ENCODE data around the gene ZNF436. TPM values are rescaled to one million over a fixed set of nuclear protein-coding genes. Genes with fewer than 3 reads are reported as not detected.

Gene ZNF436
- total and polyA plus RNA-seq, 2 donors (not counting 3 experiments of a cell fraction or from before 2014, with no cell fraction given), result 6.5 to 14.0 TPM

DNA sequence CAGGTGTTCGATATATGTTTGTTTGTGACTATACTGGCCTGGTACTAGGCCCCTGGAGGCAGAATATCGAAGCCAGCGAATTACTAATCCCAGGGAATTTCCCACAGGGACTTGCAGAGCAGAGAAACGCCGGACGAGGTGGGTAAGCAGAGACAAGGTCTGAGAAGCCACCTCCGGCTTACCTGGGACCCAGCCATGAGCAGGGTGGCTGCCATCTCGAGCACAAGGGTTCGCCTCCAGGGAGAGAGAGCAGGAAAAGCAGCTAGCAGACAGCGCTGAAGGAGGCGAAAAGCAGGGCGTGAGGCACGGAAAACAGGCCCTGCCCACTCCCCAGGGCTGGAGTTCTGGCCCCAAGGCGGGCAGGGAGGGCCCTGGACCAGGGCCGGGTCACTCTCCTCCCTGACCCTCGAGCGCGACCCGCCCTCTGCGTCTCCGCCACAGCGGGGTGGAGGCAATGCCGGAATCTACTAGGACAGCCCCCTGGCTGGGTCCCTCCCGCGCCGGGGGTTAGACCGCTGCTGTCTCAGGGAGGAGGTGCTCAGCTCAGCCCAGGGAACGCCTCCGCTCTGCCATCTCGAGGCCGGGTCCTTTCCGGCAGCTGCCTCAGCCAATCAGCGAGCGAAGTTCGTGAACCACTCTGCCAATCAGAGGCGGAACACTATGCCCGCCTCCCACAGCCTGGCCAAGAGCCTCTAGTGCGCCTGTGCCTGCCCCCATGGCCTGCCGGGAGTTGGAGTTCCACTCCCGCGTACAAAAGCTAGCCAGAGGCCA lies 1.7 kb downstream of the ZNF436 start:
- Histone ChIP-seq H3K79me2 (ENCODE audit: control insufficient read depth, insufficient read depth, low read length) (peaks cover 8% of the 10 kb centered on the region), H3K4me3 (replicated peaks in 1 of 3; ENCODE audit: insufficient read depth in 1 of 3, low read depth in 1 of 3, low read length in 3 of 3) (peak overlapping the region; percentile 47 to 93 (median 70)), H4K20me1 (replicated peaks; ENCODE audit: control insufficient read depth, extremely low read depth, insufficient read depth, low read length) (no peaks in the 10 kb centered on the region), H3K9me1 (replicated peaks; ENCODE audit: control insufficient read depth, extremely low read depth, insufficient read depth, low read length) (no peaks in the 10 kb centered on the region), H3K36me3 (ENCODE audit: control insufficient read depth in 2 of 2, extremely low read depth in 1 of 2, insufficient read depth in 2 of 2, low read length in 2 of 2) (peaks cover 3 to 4% of the 10 kb centered on the region in 2 experiments), H3K27ac (ENCODE audit: insufficient read depth, low read depth, low read length) (peak overlapping the region; percentile 82), H3K4me2 (ENCODE audit: insufficient read depth, low read length) (peak overlapping the region; percentile 85), H3K9me3 (replicated peaks; ENCODE audit: control insufficient read depth, insufficient read depth, low read length) (no peaks in the 10 kb centered on the region), H2AFZ (ENCODE audit: low read depth, low read length) (peak overlapping the region; percentile 90), H3K9ac (replicated peaks; ENCODE audit: extremely low read depth, insufficient read depth, low read length) (peak overlapping the region; percentile 82), H3K27me3 (ENCODE audit: control insufficient read depth in 2 of 2, insufficient read depth in 2 of 2, low read length in 2 of 2) (no peaks in the 10 kb centered on the region), H3K4me1 (ENCODE audit: control insufficient read depth, extremely low read depth, insufficient read depth, low read length) (peaks cover 32% of the 10 kb centered on the region)
- FAIRE-seq (peak; percentile 93), DNase-seq (ENCODE audit: low read depth, low spot score) (peak; percentile 99)
- BruUV-seq (replicated peaks), result no TSS peak
- ChIA-PET CTCF (interaction anchor here (0.7 to 2.9 kb wide), 6 partner anchors 17 to 172 kb away, joined by 3 to 25 read pairs (median 5); partner anchors contain the start of genes ASAP3 and HNRNPR), POLR2A (interaction anchor here (1.0 to 1.5 kb wide), 3 partner anchors 9 to 26 kb away, joined by 3 to 28 read pairs (median 5); partner anchors contain the start of gene HNRNPR)
- dilution Hi-C loops (cut with MboI; ENCODE audit: extremely low pct_ligation_motif_present, low sequenced_read_pairs) (no loop called here), intact Hi-C loops (cut with micrococcal nuclease) (loop anchor here (1.0 to 2.0 kb wide), 2 partner anchors 24 to 117 kb away; partner anchors contain the start of genes ASAP3 and HNRNPR)
- no peak for TF ChIP-seq MYC (IDR thresholded peaks at IDR 0.05; ENCODE audit: low read depth, low read length)
- TF ChIP-seq GATA2 (IDR thresholded peaks at IDR 0.05; ENCODE audit: insufficient read depth, insufficient read length, low read depth, low read length), result no peak
- peak; percentile 62 for TF ChIP-seq POLR2AphosphoS5 (IDR thresholded peaks at IDR 0.05; ENCODE audit: insufficient read depth, low read depth, low read length)
- no peak for TF ChIP-seq EZH2 (IDR thresholded peaks at IDR 0.05; ENCODE audit: borderline replicate concordance, low read depth, low read length, severe bottlenecking)

DNA sequence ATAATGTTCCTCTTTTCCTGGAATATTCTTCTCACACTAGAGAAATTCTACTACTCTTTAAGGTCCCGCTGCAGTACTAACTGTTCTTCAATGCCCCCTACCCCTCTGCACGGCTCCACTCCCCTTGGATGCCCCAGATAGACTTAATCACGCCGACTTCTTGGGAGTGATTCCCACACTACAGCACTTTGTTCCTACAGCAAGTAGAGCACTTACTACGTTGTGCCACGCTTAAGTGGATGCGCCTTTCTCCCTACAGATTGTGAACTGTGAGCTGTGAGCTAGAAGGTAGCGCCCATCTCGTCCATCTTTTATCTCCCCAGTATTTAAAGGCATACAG lies 2.2 kb downstream of the ZNF436 start:
- Histone ChIP-seq H3K9me3 (replicated peaks; ENCODE audit: control insufficient read depth, insufficient read depth, low read length) (peaks cover 5% of the 10 kb centered on the region), H3K79me2 (ENCODE audit: control insufficient read depth, insufficient read depth, low read length) (peaks cover 8% of the 10 kb centered on the region), H3K36me3 (ENCODE audit: control insufficient read depth in 2 of 2, extremely low read depth in 1 of 2, insufficient read depth in 2 of 2, low read length in 2 of 2) (peaks cover 8 to 10% of the 10 kb centered on the region in 2 experiments), H2AFZ (ENCODE audit: low read depth, low read length) (peak overlapping the region; percentile 53), H3K27me3 (ENCODE audit: control insufficient read depth in 2 of 2, insufficient read depth in 2 of 2, low read length in 2 of 2) (no peaks in the 10 kb centered on the region), H3K4me2 (ENCODE audit: insufficient read depth, low read length) (peak overlapping the region; percentile 71), H3K27ac (ENCODE audit: insufficient read depth, low read depth, low read length) (peak overlapping the region; percentile 35), H4K20me1 (replicated peaks; ENCODE audit: control insufficient read depth, extremely low read depth, insufficient read depth, low read length) (no peaks in the 10 kb centered on the region), H3K9ac (replicated peaks; ENCODE audit: extremely low read depth, insufficient read depth, low read length) (peak overlapping the region; percentile 59), H3K9me1 (replicated peaks; ENCODE audit: control insufficient read depth, extremely low read depth, insufficient read depth, low read length) (no peaks in the 10 kb centered on the region), H3K4me1 (ENCODE audit: control insufficient read depth, extremely low read depth, insufficient read depth, low read length) (peaks cover 32% of the 10 kb centered on the region), H3K4me3 (replicated peaks in 1 of 3; ENCODE audit: insufficient read depth in 1 of 3, low read depth in 1 of 3, low read length in 3 of 3) (peak overlapping the region in 2 of 3 experiments; percentile 70 to 93)
- DNase-seq (ENCODE audit: low read depth, low spot score) (no peak), FAIRE-seq (peak; percentile 8)
- dilution Hi-C loops (cut with MboI; ENCODE audit: extremely low pct_ligation_motif_present, low sequenced_read_pairs) (no loop called here), intact Hi-C loops (cut with micrococcal nuclease) (no loop called here)
- TF ChIP-seq FOS (IDR thresholded peaks at IDR 0.05; ENCODE audit: borderline replicate concordance, insufficient read depth, low read length) (no peak), POLR2A (IDR thresholded peaks at IDR 0.05; ENCODE audit: low read depth, low read length) (no peak), JUN (IDR thresholded peaks at IDR 0.05; ENCODE audit: borderline replicate concordance, insufficient read depth, insufficient read length, low read depth) (no peak), POLR2AphosphoS5 (IDR thresholded peaks at IDR 0.05; ENCODE audit: insufficient read depth, low read depth, low read length) (no peak), CTCF (IDR thresholded peaks at IDR 0.05; ENCODE audit: extremely low read depth in 1 of 2, insufficient read depth in 1 of 2, low read depth in 1 of 2, low read length in 2 of 2) (no peak), GATA2 (IDR thresholded peaks at IDR 0.05; ENCODE audit: insufficient read depth, insufficient read length, low read depth, low read length) (no peak), EZH2 (IDR thresholded peaks at IDR 0.05; ENCODE audit: borderline replicate concordance, low read depth, low read length, severe bottlenecking) (no peak), MYC (IDR thresholded peaks at IDR 0.05; ENCODE audit: low read depth, low read length) (no peak)
- TF ChIP-seq, protein P1, sequence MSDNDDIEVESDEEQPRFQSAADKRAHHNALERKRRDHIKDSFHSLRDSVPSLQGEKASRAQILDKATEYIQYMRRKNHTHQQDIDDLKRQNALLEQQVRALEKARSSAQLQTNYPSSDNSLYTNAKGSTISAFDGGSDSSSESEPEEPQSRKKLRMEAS (IDR thresholded peaks at IDR 0.05; ENCODE audit: insufficient read depth, insufficient read length), result no peak
- ChIA-PET POLR2A (interaction anchor here (1.5 kb wide), 1 partner anchor 23 kb away, joined by 28 read pairs; the partner anchor contains the start of gene HNRNPR), CTCF (interaction anchor here (1.0 to 2.9 kb wide), 3 partner anchors 23 to 130 kb away, joined by 5 to 25 read pairs (median 15); partner anchors contain the start of gene HNRNPR)
- BruUV-seq (replicated peaks), result no TSS peak
